ENCODE measurements around the gene C11orf91.
"Not testable (repeated sequence)": the region's sequence is repeated elsewhere in the genome, so short reads cannot be mapped to it uniquely, and the experiment has no call there.

Gene C11orf91

GRCh38 chr11:33668951-33669596, 31.6 kb downstream of the C11orf91 start:
- no peak for DNase-seq (ENCODE audit: low spot score)

DNA sequence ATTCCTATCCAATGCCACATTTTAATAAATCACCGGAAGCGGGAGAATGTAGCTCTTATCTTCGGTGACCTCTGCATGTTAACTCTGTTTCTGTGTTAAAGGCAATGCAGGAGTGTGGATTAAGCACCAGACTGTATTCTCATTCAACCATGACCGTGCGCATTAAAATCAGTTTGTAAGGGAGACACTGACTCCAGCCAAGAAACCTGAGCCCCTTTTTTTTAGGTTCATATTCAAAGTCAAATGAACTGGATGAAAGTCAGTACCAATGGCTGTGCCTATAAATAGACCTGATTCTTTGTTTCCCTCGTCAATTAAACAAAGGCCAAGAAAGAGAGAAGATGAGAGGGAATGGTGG, 32.2 kb downstream of the C11orf91 start:
- no peak for DNase-seq (ENCODE audit: low spot score)

- DNase-seq (ENCODE audit: low spot score), result no peak
Observed at GRCh38 chr11:33667819-33668467, 32.7 kb downstream of the C11orf91 start.

DNA sequence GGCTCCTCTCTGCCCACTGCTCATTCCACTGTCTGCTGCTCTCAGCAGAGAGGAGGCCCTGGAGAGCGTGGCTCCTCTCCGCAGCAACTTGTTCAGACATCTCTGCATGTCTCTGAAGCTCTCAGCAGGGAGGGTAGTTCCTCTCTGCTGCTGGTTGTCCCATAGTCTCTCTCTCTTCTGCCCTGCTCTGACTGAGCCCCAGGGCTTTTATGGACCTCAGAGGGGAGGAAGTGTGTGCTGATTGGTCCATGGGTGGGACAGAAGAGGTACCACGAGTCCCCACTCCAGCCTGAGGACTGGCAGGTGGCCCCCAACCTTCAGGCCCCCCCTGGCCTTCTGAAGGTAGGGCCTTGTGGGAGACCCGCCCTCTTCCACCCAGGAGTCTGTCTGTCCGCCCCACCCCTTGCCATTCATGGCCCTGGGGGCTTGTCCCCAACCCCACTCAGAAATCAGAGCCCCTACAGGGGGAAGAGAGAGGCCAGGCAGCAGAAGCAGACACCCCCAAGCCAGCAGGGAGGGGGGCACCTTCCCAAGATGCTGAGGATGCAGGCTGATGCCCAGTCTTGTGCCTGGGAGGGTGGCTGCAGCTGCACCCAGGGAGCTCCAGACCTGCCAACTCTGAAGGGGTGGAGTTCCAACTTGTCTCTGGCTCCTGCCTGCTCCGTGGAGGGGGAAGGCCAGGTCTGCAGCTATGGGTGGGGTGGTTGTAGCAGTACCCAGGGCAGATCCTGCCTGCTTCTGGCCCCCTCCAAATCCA, 35.1 kb downstream of the C11orf91 start:
- no peak for DNase-seq (ENCODE audit: low spot score)

DNA sequence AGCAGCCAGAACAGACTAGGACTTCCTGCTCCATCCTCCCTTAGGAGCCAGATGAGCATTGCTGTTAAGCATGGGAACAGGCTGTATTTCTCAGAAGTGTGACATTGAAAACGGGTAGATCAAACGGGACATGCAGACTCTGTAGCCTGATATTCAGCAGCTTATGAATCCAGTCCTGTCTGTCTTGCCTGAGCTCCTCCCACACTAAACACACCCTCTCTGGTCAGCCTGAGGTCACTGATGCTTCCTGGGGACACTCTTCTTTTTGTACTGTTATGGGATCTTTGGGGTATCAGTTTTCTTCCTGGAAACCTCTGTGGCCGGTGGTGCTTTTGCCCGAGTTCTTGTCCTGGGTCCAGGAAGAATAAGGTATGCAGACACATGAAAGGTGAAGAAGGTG, 35.8 kb downstream of the C11orf91 start:
- DNase-seq (ENCODE audit: low spot score), result no peak

GRCh38 chr11:33664166-33664565, 36.5 kb downstream of the C11orf91 start:
- DNase-seq (ENCODE audit: low spot score), result no peak

GRCh38 chr11:33663121-33663520, 37.5 kb downstream of the C11orf91 start:
- DNase-seq (ENCODE audit: low spot score), result no peak

- not testable (repeated sequence) for DNase-seq (ENCODE audit: low spot score)
Observed at GRCh38 chr11:33661526-33661925, 39.1 kb downstream of the C11orf91 start.

- no peak for DNase-seq (ENCODE audit: low spot score)
Observed at GRCh38 chr11:33660962-33661361, 39.7 kb downstream of the C11orf91 start.

DNA sequence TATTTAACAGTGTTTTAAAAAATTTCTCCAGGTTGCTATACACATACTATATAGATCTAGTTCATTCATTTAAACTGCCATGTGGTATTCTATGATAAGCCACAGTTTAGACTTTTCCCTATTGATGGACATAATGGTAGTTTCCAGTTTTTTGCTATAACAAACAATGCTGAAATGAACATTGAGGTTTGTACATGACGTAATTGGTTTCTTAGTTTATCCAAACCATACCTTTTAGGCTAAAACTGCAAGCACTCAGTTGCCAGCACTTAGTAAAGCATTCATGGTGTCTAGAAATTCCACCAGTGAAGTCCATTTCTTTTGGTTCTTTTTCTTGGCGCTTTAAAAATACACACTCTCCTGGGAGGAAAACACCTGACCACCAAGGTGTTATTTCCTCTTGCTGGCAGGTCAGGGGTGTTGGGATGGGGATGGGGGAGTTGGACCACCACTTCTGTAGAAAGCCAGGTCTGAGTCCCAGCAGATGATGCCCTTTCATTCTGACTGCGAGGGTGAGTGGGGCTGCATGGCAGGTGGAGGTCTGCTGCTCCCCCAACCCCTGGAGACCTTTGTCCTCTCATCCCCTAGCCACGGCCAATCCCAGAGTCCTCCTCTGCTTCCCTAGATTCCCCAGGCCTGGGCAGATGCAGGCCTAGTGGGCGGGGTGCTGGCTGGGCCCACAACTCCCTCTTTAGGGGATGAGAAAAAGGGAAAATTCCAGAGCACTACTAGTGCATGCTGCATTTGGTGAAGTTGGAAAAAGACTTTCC, 41.1 kb downstream of the C11orf91 start:
- DNase-seq (ENCODE audit: low spot score), result no peak

DNA sequence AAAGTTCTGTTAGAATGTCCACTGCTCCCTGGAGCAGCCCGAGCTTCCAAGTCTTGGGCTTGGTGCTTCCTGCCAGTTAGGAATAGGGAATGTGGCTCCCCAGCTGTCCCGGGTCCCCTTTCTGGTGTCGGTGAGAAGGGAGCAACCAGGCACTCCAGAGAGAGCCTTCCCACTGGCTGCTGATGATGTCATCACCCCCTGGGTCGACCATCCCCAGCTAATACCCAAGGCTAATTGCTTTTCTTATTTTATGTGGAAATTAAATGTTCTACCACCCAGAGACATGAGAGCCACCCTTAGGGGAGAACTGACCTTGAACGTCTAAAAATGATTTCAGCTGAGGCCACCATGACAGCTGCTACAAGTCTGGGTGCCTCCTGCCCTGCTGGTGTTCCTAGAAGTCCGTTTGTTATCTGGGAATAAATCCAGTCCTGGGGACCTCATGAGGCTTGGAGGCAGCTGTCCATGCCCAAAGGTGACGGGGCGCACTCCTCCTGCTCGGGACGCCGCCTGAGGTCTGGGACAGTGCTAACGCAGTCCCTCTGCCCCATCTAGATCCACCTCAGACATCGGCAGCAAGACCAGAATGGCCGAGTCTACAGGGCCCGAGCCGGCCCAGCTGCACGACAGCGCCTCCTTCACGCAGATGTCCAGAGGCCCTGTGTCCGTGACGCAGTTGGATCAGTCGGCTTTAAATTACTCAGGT, 42.3 kb downstream of the C11orf91 start:
- no peak for DNase-seq (ENCODE audit: low spot score)

GRCh38 chr11:33657757-33658156, 42.9 kb downstream of the C11orf91 start:
- no peak for DNase-seq (ENCODE audit: low spot score)

GRCh38 chr11:33656768-33657167, 43.9 kb downstream of the C11orf91 start:
- DNase-seq (ENCODE audit: low spot score), result no peak

GRCh38 chr11:33655842-33656600, 44.6 kb downstream of the C11orf91 start:
- no peak for DNase-seq (ENCODE audit: low spot score)

- no peak for DNase-seq (ENCODE audit: low spot score)
Observed at GRCh38 chr11:33654594-33654993, 46.0 kb downstream of the C11orf91 start.

DNA sequence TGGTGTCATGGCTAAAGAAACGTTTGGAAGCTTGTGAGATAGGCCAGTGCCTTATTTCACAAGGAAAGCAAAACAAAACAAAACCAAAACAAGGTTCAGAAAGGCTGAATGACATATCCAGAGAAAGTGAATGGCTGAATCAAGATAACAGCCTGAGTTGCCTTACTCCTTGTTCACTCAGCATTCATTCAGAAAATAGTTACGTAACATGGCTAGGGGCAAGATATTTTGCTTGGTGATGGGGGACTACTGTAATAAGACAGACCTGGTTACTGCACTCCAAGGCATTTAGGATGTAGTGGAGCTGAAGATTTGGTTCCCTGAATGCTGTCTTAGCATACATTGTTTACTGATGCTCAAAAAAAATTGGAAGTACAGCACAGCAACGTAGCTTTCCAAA, 47.7 kb downstream of the C11orf91 start:
- no peak for DNase-seq (ENCODE audit: low spot score)

DNA sequence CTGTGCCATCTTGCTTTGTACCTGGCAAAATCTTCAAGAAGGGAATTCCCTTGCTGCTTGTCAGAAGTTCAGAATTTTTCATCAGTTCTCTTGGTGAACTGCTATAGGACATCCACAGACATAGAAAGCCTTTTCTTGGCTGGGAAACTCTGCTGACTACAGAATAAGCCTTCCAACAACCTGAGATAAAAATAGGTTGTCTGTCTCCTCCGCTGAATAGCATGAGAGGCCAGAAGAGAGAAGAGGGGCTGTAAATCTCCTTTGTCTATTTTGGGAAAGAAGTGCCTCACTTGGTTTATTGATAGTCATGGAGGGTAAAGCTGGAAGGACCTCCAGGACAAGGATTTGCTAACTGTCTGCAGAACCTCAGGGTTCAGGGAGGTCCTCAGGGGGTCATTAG, 48.2 kb downstream of the C11orf91 start:
- no peak for DNase-seq (ENCODE audit: low spot score)

- no peak for DNase-seq (ENCODE audit: low spot score)
Observed at GRCh38 chr11:33651990-33652389, 48.6 kb downstream of the C11orf91 start.

- no peak for DNase-seq (ENCODE audit: low spot score)
Observed at GRCh38 chr11:33651555-33651954, 49.1 kb downstream of the C11orf91 start.

DNA sequence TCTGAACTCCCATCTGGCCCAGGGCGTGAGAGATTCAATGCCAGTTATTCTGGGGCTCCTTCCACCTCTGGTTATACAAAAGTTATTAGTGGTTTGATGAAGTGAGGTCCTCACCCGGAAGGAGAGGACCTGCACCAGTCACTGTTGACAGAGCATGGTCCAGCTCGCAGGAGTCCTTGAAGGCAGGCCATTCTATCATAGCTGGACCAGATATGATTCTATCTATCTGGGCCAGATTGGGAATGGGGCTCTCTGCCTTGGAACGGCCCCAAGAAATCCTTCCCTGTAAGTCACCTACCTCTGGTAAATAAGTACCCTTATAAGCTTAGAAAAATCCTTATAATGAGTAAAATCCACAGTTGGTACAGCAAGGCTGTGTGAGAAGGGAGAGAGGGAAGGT, 50.7 kb downstream of the C11orf91 start:
- DNase-seq (ENCODE audit: low spot score), result no peak

Data from CD4-positive, alpha-beta T cell treated with Interleukin-6 at 100 ng/mL for 8 hours (primary cell).